Measurements from ENCODE around the gene DHFR2. TPM values are rescaled to one million over a fixed set of nuclear protein-coding genes. Genes with fewer than 3 reads are reported as not detected.
"Not testable (repeated sequence)": the region's sequence is repeated elsewhere in the genome, so short reads cannot be mapped to it uniquely, and the experiment has no call there.

Gene DHFR2
- polyA plus RNA-seq (ENCODE audit: insufficient read length in 10 of 10): 1 to 10 TPM; 3.7 to 5.6 (median 4.4) TPM
- long read RNA-seq, donor 1, partial matches to known transcripts: 0 of 1 reads
- long read RNA-seq, donor 1, other reads (novel, unspliced or antisense): 0 of 1 reads
- long read RNA-seq, donor 2: 0 reads
- long read RNA-seq, donor 3: 0 reads
- long read RNA-seq, donor 4: 0 reads
- long read RNA-seq, donor 5: 0 reads
- long read RNA-seq, donor 6, partial matches to known transcripts: 0 of 2 reads
- long read RNA-seq, donor 6, other reads (novel, unspliced or antisense): 0 of 2 reads
- long read RNA-seq, donor 7: 0 reads
- long read RNA-seq, donor 8, partial matches to known transcripts: 0 of 1 reads
- long read RNA-seq, donor 8, other reads (novel, unspliced or antisense): 0 of 1 reads
- long read RNA-seq, donor 9: 0 reads

DNA sequence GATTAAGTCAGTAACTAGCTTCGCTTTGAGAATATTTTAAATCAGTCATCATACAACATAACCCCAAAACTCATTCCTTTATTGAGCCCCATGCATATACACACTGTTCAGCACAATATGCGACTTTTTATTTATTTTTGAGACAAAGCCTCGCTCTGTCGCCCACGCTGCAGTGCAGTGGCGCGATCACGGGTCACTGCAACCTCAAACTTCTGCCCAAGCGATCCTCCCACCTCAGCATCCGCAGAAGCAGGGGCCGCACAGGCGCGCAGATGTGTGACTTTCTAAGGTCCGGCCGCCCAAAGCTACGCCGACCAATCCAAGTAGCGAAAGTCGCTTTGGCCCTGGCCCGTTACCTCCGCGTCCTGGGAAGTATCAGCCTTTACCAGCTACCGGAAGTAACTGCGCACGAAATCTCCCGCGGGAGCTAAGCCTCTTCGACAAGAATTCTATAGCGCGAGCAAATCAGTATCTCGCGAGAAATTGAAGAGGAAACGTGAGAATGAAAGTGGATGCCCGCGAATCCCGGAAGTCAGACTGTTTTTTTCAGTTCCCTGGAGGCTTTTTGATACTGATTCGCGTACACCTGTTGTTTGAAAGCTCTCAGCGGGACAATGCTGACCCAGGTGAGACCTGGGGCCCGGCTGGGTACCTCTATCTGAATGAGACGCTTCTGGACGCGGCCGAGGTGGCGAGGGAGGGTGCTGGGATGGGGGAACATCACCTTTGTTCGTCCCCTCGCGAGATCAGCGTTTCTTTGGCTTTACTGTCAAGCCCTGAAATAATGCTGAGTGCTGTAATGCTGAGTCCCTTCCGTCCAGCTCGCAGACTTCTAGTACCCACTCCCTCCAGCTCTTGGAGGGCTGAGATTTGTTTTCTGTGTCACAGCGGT, at the start of gene DHFR2, which contains the start of gene NSUN3:
TSS of gene DHFR2 (minus strand) at position 404 of the 892 bp plus-strand sequence. CDS start 1,405 bp downstream, outside the sequence.
TSS of gene NSUN3 (plus strand) at position 549 of the 892 bp plus-strand sequence. CDS start at position 615, 66 bp downstream.
- DNase-seq: peak; percentile 98 to 99 (median 98)

- DNase-seq: no peak
Observed at GRCh38 chr3:94110854-94111253, 48.1 kb upstream of the DHFR2 start.

DNA sequence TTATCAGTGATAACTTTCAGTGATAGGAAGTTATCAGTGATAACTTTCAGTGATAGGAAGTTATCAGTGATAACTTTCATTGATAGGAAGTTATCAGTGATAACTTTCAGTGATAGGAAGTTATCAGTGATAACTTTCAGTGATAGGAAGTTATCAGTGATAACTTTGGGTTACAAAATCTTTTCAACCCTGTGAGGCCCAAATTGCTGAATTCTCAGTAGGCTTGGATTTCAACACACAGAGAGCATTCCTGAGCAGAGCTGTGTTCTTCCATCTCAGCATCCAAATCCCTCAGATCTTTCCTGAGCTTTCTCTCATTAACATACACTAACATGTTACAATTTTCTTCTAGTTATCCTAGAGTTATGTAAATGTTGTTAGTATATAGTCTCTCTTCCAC, 47.5 kb upstream of the DHFR2 start:
- not testable (repeated sequence) for DNase-seq

DNA sequence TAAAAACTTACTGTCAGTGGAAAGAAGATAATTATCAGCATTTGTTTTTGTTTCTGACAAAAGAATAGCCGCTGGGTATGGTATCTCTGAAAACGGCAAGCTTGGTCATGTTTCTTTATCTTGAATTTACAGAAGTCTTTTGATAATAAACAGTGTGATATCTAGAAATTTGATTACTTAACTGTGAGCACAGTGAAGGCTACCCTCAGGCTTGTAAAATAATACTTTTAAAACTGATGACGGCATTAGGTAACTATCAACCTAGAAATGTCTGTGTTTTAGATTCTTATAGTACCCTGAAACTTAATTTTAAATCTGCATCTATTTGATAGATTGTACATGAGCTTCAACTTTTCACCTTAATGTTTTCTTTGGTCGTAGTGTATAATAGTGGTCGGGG, 43.6 kb upstream of the DHFR2 start:
- no peak for DNase-seq

- DNase-seq: no peak
Observed at GRCh38 chr3:94101860-94102259, 39.1 kb upstream of the DHFR2 start.

DNA sequence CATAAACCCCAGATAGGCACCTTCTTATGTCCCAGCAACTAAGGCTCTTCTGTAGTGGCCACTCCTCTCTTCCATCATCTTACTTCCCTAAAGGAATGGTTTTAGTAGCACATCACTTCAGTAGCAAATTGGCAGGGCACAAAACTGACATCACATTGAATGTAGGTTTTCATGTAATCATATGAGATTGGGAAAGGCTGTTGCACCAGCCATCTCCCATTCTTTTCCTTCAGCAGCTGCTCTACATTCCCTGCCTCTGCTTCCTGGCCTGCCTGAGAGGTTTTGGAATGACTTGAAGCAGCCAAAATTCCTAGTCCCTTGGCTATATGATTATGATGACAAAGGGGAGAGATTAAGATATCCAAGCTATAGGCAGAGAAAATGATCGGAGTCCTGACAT, 36.6 kb upstream of the DHFR2 start:
- DNase-seq: no peak

DNA sequence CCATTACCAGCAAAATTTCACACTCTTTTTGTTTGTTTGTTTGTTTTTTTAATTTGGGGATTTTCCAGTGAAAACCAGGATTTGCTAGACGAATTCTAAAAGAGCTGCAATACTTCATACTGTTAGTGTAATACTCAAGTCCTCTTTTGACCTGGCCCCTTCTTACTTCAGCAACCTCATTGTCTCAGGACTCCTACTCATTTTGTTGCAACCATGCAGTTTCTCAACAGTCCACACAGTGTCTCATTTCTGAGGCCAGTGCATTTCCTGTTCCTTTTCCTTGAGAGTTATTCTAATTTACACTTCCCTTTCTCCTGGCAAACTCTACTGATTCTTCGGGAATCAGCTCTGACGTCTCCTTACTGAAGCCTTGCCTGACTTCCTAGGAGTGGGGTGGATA, 35.7 kb upstream of the DHFR2 start:
- no peak for DNase-seq

DNA sequence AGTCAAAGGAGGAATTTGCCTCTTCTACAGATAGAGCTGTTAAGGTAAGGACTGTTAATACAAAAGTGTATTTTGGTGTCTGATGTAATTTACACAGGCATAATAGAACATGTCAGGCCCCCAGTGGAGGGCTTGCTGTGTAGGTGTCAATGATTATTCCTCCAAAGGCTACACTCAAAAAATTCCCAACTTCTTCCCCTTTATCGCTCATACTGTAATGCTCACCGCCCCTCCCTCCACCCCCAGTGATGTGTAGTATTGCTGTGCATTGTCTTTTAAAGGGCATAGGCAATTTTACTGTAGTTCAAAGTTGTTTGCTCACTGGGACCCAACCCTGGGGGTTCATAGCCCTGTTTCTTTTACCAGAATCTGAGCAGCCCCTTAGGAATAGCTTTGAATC, 32.4 kb upstream of the DHFR2 start:
- no peak for DNase-seq

- no peak for DNase-seq
Observed at GRCh38 chr3:94093151-94093550, 30.4 kb upstream of the DHFR2 start.

DNA sequence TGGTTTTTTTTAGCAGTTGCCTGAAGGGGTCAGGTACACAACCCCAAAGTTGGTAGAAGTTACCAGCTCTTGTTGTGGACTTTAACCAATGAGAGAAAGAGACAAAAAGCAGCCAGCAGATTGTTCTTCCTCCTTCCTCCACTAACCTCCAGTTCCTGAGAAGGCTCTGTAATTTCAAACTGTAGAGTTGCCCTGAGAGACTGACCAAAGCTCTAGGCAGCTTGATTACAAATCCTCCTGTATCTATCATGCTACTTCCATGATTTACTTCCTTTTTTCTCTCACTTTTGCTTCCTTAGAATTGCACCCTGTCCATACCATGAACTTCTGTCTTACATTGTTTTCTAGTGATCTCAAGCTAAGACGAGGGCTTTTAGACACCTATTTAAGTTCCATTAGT, 29.4 kb upstream of the DHFR2 start:
- no peak for DNase-seq

GRCh38 chr3:94089126-94089525, 26.4 kb upstream of the DHFR2 start:
- DNase-seq: no peak

- no peak for DNase-seq
Observed at GRCh38 chr3:94083261-94083660, 20.5 kb upstream of the DHFR2 start.

- peak in 1 of 3 donors; percentile 7 for DNase-seq
Observed at GRCh38 chr3:94082391-94082937, 19.7 kb upstream of the DHFR2 start.

DNA sequence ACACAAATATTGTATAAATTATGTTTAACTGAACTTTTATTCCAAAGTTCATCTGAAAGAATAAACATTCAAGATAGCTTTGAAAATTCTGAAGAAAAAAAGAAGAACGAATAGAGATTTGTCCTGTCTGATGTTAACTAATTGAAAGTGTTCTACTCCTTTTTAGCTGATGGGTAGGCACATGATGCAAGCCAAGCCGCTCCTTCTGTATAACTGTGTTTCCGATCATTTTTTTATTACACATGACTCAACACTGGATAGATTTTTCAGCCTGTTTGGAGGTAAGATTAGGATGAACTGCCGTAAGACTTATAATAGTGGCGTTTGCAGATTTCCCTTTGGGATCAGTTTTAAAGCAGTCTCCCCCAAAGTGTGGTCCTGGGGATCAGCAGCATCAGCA, 19.2 kb upstream of the DHFR2 start:
- DNase-seq: peak in 1 of 3 donors; percentile 4

GRCh38 chr3:94080552-94080951, 17.8 kb upstream of the DHFR2 start:
- DNase-seq: not testable (repeated sequence)

- no peak for DNase-seq
Observed at GRCh38 chr3:94076055-94076454, 13.3 kb upstream of the DHFR2 start.

DNA sequence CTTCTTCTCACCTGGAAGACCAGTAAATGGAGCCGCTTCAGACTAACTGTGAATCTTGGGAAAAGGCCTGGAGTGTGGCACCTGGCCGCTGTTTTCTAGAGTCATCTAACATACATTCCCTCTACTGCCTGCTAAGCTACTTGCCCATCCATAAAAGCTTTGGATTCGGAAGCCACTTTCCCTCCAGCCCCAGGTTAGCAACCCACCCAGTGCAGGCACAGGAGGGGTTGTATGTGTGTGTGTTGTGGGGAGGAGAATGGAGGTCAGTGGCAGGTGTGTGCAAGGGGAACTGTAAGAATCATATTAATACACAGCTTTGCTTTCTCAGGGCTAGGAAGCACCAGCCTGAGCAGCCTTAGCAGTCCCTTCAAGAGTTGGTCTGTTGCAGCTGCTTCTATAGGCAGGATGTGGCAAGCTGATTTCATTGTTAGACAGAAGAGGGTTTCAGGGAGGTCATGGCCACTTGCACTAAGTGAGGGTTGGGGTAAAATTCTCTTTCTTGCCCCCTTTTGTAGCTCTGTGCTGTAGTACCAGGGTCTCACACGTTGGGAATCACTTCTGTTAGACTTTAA, 9.1 kb upstream of the DHFR2 start:
- DNase-seq: no peak

DNA sequence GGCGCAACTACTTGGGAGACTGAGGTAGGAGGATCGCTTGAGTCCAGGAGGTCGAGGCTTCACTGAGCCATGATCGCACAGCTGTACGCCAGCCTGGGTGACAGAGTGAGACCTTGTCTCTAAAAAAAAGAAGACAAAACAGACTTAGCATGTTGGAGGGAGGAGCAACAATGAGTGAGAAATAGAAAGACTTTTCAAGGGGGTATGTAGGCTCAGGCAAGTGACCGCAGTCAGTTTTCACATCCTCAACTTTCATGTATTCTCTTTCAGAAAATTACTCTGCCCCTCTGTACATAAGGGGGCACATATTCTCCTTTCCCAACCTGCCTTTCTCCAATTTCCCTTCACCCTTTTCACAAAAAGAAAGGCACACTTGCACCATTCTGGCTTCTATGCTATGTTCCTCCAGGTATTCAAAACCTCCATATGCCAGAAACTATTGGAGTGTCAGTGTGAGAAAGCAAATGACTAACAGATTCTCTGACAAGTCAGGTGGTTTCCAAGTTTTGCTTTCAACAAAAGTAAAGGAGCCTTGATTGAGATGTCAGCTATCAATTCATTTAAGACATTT, 7.7 kb upstream of the DHFR2 start:
- no peak for DNase-seq

DNA sequence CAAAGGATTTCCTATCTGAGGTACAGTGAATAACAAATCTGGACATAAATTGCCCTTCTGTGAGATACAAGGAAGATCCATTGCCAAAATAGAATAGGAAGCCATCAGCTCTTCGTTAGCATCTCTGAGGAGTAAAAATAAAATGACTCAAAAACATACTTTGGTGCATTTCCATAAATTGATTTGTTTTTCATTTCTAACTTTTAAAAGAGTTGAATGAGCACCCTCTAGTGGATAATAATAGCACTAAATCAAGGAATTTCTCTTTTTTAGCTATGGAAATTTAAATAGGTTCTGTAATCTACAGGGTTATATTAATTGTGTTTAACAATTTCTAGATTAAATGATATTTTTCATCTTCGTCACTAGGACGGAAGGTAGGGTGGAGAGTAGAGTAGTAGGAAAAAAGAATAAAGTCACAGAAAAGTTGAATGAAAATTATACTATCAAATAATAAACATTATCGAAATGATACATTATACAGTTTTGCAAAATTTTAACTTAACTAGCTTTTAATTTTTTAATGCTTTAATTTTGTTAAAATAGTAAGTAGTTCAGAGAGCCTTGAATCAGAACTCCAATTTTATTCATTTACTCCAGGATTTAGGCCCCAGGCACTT, 6.6 kb upstream of the DHFR2 start:
- peak; percentile 19 to 52 (median 26) for DNase-seq

DNA sequence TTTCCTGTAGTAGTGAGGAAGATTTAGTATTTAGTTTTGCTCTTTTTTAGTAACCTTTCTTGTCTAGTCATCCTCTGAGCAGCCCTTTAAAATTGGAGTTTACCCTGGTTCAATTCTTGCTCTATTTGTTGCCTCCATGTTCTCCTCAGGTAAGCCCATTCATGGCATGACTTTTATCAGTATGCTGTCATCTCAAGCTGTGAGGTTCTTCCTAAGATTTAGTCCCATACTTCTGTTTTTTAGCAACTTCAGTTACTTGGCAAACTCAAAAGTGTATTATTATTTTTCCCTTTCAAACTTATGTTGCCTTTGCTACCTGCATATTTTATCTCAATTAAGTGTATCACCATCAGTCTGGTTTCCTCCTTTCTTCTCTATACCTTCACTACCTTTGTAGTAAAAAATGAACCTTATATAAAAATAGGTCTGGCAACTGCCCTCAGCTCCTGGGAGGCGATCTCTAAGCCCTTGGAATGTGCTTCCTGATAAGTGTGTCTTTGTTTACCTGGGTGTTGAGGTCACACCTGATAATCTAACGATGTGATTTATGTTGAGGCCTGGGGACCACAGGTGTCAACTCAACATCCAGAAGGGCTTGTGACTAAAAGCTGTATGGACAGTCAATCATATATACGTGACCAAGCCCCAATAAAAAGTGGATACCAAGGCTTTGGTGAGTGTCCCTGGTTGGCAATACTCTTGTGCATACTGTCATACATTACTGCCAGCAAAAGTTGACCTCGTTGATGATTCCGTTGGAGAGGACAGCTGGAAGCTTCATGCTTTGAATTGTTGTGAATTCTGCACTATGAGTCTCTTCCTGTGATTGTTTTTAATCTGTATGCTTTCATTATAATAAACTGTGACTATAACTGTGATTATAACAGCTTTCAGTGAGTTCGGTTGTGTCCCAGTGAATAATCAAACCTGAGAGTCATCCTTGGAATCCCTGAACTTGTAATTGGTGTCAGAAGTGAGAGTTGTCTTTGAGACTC, 4.1 kb upstream of the DHFR2 start:
- DNase-seq: no peak
